ENCODE measurements around the gene LINGO3. TPM values are rescaled to one million over a fixed set of nuclear protein-coding genes. Genes with fewer than 3 reads are reported as not detected.

The LINGO3 gene
- polyA plus RNA-seq, 1 donor (not counting 4 experiments of a cell fraction or from before 2014, with no cell fraction given): not detected

DNA sequence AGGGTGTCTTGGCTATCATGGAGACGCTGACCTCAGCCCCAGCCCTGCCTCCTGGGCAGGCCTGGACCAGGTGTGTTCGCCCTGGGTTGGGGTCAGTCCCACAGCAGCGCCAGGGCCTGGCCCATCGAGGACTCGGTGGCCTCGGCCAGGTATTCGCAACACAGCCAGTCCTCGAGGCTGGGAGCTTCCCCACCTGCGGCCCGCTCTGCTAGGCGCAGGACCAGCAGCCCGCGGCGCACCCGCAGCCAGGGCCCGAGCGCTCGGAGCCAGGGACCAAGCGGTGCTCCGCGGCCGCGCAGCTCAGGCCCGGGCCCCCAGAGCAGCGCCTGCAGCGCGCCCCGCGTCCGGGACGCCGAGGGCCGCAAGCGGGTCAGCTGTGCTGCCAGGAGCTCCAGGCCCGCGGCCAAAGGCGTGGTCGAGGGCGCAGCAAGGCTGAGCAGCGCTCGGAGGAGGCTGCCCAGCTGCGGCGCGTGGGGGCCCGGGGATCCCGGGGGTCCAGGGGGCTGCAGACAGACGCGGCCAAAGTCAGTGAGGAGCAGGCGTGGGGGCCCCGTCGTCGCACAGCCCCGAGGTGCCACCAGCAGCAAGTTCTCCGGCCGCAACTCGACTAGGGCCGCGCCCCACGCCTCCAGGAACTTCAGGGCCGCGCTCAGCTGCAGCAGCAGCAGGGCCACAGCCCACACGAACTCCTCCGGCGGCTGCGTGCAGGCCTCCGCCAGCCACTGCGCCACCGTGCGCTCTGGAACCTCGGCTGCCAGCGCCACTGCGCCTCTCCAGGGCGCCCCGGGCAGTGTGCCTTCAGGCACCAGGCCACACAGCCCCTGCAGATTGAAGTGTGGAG lies 32.1 kb downstream of the LINGO3 start:
- Histone ChIP-seq H3K27me3 (ENCODE audit: control insufficient read depth, extremely low read depth, insufficient read depth, low read length) (no peaks in the 10 kb centered on the region), H3K4me2 (ENCODE audit: control insufficient read depth, extremely low read depth, insufficient read depth, low read depth, low read length) (no peak overlapping the region), H3K36me3 (ENCODE audit: control insufficient read depth in 2 of 2, extremely low read depth in 1 of 2, insufficient read depth in 2 of 2, low read length in 2 of 2) (peaks cover 13 to 16% of the 10 kb centered on the region in 2 experiments), H4K20me1 (ENCODE audit: control insufficient read depth, extremely low read depth, insufficient read depth, low read length) (peaks cover 26% of the 10 kb centered on the region), H3K9me3 (ENCODE audit: control insufficient read depth, low read depth, low read length) (no peaks in the 10 kb centered on the region), H3K9ac (ENCODE audit: control insufficient read depth, extremely low read depth, insufficient read depth, low read length) (no peak overlapping the region), H3K9me1 (ENCODE audit: control insufficient read depth, extremely low read depth, insufficient read depth, low read length) (no peaks in the 10 kb centered on the region), H3K4me1 (ENCODE audit: control insufficient read depth, extremely low read depth, insufficient read depth, low read length) (peaks cover 15% of the 10 kb centered on the region), H3K79me2 (ENCODE audit: control insufficient read depth, insufficient read depth, low read length) (peaks cover 30% of the 10 kb centered on the region), H3K27ac (ENCODE audit: control insufficient read depth, insufficient read depth, low read length) (no peak overlapping the region), H2AFZ (ENCODE audit: control insufficient read depth, low read length) (no peak overlapping the region), H3K4me3 (ENCODE audit: control insufficient read depth in 2 of 3, extremely low read depth in 1 of 3, insufficient read depth in 2 of 3, low read depth in 1 of 3, low read length in 3 of 3) (no peak overlapping the region)
- DNase-seq (ENCODE audit: low read depth, low spot score) (no peak), FAIRE-seq (no peak)
- dilution Hi-C loops (cut with MboI; ENCODE audit: extremely low pct_ligation_motif_present, low sequenced_read_pairs): no loop called here
- TF ChIP-seq EZH2 (IDR thresholded peaks at IDR 0.05; ENCODE audit: low read length) (no peak), CTCF (optimal IDR thresholded peaks at IDR 0.05 in 1 of 3, IDR thresholded peaks at IDR 0.05 in 1 of 3, conservative IDR thresholded peaks at IDR 0.05 in 1 of 3; ENCODE audit: extremely low read depth in 1 of 3, insufficient read depth in 2 of 3, low read length in 3 of 3) (no peak)

GRCh38 chr19:2274931-2275535 lies 32.9 kb downstream of the LINGO3 start:
- H3K27me3 ChIP-seq (ENCODE audit: control insufficient read depth, extremely low read depth, insufficient read depth, low read length): no peaks in the 10 kb centered on the region
- DNase-seq (ENCODE audit: low read depth, low spot score) (no peak), FAIRE-seq (no peak)
- TF ChIP-seq EZH2 (IDR thresholded peaks at IDR 0.05; ENCODE audit: low read length): no peak
- peak; percentile 67 to 78 (median 73) for TF ChIP-seq CTCF (optimal IDR thresholded peaks at IDR 0.05 in 1 of 3, IDR thresholded peaks at IDR 0.05 in 1 of 3, conservative IDR thresholded peaks at IDR 0.05 in 1 of 3; ENCODE audit: extremely low read depth in 1 of 3, insufficient read depth in 2 of 3, low read length in 3 of 3)
- no peak overlapping the region for H3K9ac ChIP-seq (ENCODE audit: control insufficient read depth, extremely low read depth, insufficient read depth, low read length)
- H4K20me1 ChIP-seq (ENCODE audit: control insufficient read depth, extremely low read depth, insufficient read depth, low read length): peaks cover 27% of the 10 kb centered on the region
- no peaks in the 10 kb centered on the region for H3K9me3 ChIP-seq (ENCODE audit: control insufficient read depth, low read depth, low read length)
- H3K36me3 ChIP-seq (ENCODE audit: control insufficient read depth in 2 of 2, extremely low read depth in 1 of 2, insufficient read depth in 2 of 2, low read length in 2 of 2): peaks cover 13 to 16% of the 10 kb centered on the region in 2 experiments
- H3K9me1 ChIP-seq (ENCODE audit: control insufficient read depth, extremely low read depth, insufficient read depth, low read length): no peaks in the 10 kb centered on the region
- peaks cover 15% of the 10 kb centered on the region for H3K4me1 ChIP-seq (ENCODE audit: control insufficient read depth, extremely low read depth, insufficient read depth, low read length)
- peaks cover 37% of the 10 kb centered on the region for H3K79me2 ChIP-seq (ENCODE audit: control insufficient read depth, insufficient read depth, low read length)
- H3K27ac ChIP-seq (ENCODE audit: control insufficient read depth, insufficient read depth, low read length): no peak overlapping the region
- H3K4me2 ChIP-seq (ENCODE audit: control insufficient read depth, extremely low read depth, insufficient read depth, low read depth, low read length): no peak overlapping the region
- H2AFZ ChIP-seq (ENCODE audit: control insufficient read depth, low read length): no peak overlapping the region
- dilution Hi-C loops (cut with MboI; ENCODE audit: extremely low pct_ligation_motif_present, low sequenced_read_pairs): no loop called here
- H3K4me3 ChIP-seq (ENCODE audit: control insufficient read depth in 2 of 3, extremely low read depth in 1 of 3, insufficient read depth in 2 of 3, low read depth in 1 of 3, low read length in 3 of 3): no peak overlapping the region

Measured in keratinocyte (primary cell).